HCT116 (cell line): ENCODE data around the gene CPOX. TPM values are rescaled to one million over a fixed set of nuclear protein-coding genes. Genes with fewer than 3 reads are reported as not detected.

Experiments
- ATAC-seq: fragments of 200-7000 bp; cut with Tn5 transposase; 2 replicates; pipeline ENCODE4 v1.9.1; 2020; ENCODE audit warnings: mild to moderate bottlenecking, moderate library complexity
- BruUV-seq: library from RNA; stranded (reverse); fragments of 400-500 nt; replicated peaks from 2 replicates; lab custom pipeline; 2021; lab: Mats Ljungman, UMichigan
- CTCF ChIA-PET: fragments of 300-600 bp; sonication (Branson Sonifier 250); formaldehyde crosslinking; loops from one replicate; lab custom pipeline; 2021; ENCODE audit warnings: antibody characterized with exemption; lab: Charles Lee
- POLR2A ChIA-PET: fragments of 300-600, 350-600 bp; sonication (Branson Sonifier 250); formaldehyde crosslinking; loops from one replicate; lab custom pipeline; 2021; ENCODE audit warnings: antibody characterized with exemption; lab: Charles Lee
- RAD21 ChIA-PET, 2 experiments: fragments of 300-600 bp; sonication (Branson Sonifier 250); formaldehyde crosslinking; loops; one replicate each; lab custom pipeline; 2023; ENCODE audit warnings: low total read pairs in 2 of 2; ENCODE audit not compliant: uncharacterized antibody in 2 of 2, unreplicated experiment in 2 of 2, low non-redundant PET in 1 of 2; lab: Charles Lee
- DNase-seq: peaks from one replicate; pipeline ENCODE4 v3.0.0-alpha.2; 2010; ENCODE audit warnings: low read depth, low spot score
- H2AFZ ChIP-seq: fragments of 200-600 bp; shearing (Covaris generic), sonication (generic); 2 replicates; pipeline ENCODE4 v1.6.1; 2017; ENCODE audit warnings: low read depth, mixed run types, mixed read lengths, antibody characterized with exemption, low read length; ENCODE audit not compliant: poor library complexity, severe bottlenecking
- H3K27ac ChIP-seq: 2 replicates; pipeline ENCODE4 v1.5.1; 2012; ENCODE audit warnings: low read depth, low read length
- H3K27me3 ChIP-seq: fragments of 200-600 bp; sonication (generic); 2 replicates; pipeline ENCODE4 v1.6.1; 2016; ENCODE audit warnings: mixed run types, low read length, mixed read lengths; ENCODE audit not compliant: insufficient read depth
- H3K36me3 ChIP-seq, 2 experiments: fragments of 200-500 bp in 1 of 2; fragments of 200-600 bp in 1 of 2; sonication (Bioruptor generic) in 1 of 2; sonication (generic) in 1 of 2; 2 replicates each; pipeline versions ENCODE4 v1.5.1 to v1.6.1; 2014 to 2016; ENCODE audit warnings: low read length in 2 of 2, inconsistent platforms in 1 of 2, mixed read lengths in 1 of 2, mixed run types in 1 of 2; ENCODE audit not compliant: insufficient read depth in 2 of 2, control insufficient read depth in 1 of 2
- H3K4me1 ChIP-seq, 2 experiments: fragments of 200-600 bp in 1 of 2; sonication (generic) in 1 of 2; 2 replicates each; pipeline versions ENCODE4 v1.5.1 to v1.6.1; 2012 to 2017; ENCODE audit warnings: low read length in 2 of 2, inconsistent platforms in 1 of 2, mild to moderate bottlenecking in 1 of 2, mixed read lengths in 1 of 2, mixed run types in 1 of 2, moderate library complexity in 1 of 2; ENCODE audit not compliant: insufficient read depth in 2 of 2, control insufficient read depth in 1 of 2
- H3K4me2 ChIP-seq: fragments of 200-600 bp; sonication (generic); 2 replicates; pipeline ENCODE4 v1.6.1; 2017; ENCODE audit warnings: mixed run types, low read length, mixed read lengths
- H3K4me3 ChIP-seq, 2 experiments: fragments of 200-600 bp in 1 of 2; sonication (generic) in 1 of 2; replicated peaks in 1 of 2; 2 replicates each; pipeline ENCODE4 v1.5.1; 2011 to 2016; ENCODE audit warnings: low read length in 2 of 2, control low read depth in 1 of 2, low read depth in 1 of 2, mild to moderate bottlenecking in 1 of 2, mixed read lengths in 1 of 2, mixed run types in 1 of 2
- H3K79me2 ChIP-seq: fragments of 200-600 bp; sonication (generic); 2 replicates; pipeline ENCODE4 v1.6.1; 2017; ENCODE audit warnings: mild to moderate bottlenecking, mixed run types, low read length, moderate library complexity, mixed read lengths; ENCODE audit not compliant: insufficient read depth
- H3K9ac ChIP-seq: fragments of 200-600 bp; sonication (generic); 2 replicates; pipeline ENCODE4 v1.6.1; 2016; ENCODE audit warnings: low read length, mixed read lengths
- H3K9me2 ChIP-seq: fragments of 200-600 bp; sonication (generic), shearing (Covaris generic); 2 replicates; pipeline ENCODE4 v1.6.1; 2017; ENCODE audit warnings: mixed run types, mild to moderate bottlenecking, moderate library complexity; ENCODE audit not compliant: insufficient read depth
- H3K9me3 ChIP-seq, 2 experiments: fragments of 200-500 bp in 1 of 2; fragments of 200-600 bp in 1 of 2; sonication (Bioruptor generic) in 1 of 2; sonication (generic) in 1 of 2; 2 replicates each; pipeline ENCODE4 v1.6.1; 2014 to 2017; ENCODE audit warnings: low read length in 2 of 2, mixed read lengths in 2 of 2, inconsistent platforms in 1 of 2, low read depth in 1 of 2, mild to moderate bottlenecking in 1 of 2, mixed run types in 1 of 2, moderate library complexity in 1 of 2; ENCODE audit not compliant: control insufficient read depth in 1 of 2, insufficient read depth in 1 of 2
- H4K20me1 ChIP-seq: fragments of 200-600 bp; sonication (generic), shearing (Covaris generic); 2 replicates; pipeline ENCODE4 v1.6.1; 2017; ENCODE audit warnings: mixed run types, mild to moderate bottlenecking, moderate library complexity; ENCODE audit not compliant: insufficient read depth
- CBX3 ChIP-seq: IDR thresholded peaks from 2 replicates; pipeline ENCODE4 v1.6.1; 2012; ENCODE audit warnings: low read depth
- CEBPB ChIP-seq: IDR thresholded peaks from 2 replicates; pipeline ENCODE4 v1.6.1; 2012; ENCODE audit warnings: low read depth
- ELF1 ChIP-seq: IDR thresholded peaks from 2 replicates; pipeline ENCODE4 v1.6.1; 2012; ENCODE audit warnings: low read depth, borderline replicate concordance
- EZH2 ChIP-seq: fragments of 200-600 bp; sonication (generic); IDR thresholded peaks from 2 replicates; pipeline ENCODE4 v1.6.1; 2017; ENCODE audit warnings: antibody characterized with exemption, mixed run types
- EZH2phosphoT487 ChIP-seq: fragments of 200-600 bp; IDR thresholded peaks from 2 replicates; pipeline ENCODE4 v1.6.1; 2018; ENCODE audit warnings: antibody characterized with exemption, borderline replicate concordance
- FOSL1 ChIP-seq: IDR thresholded peaks from 2 replicates; pipeline ENCODE4 v1.6.1; 2012; ENCODE audit warnings: low read depth
- JUND ChIP-seq: IDR thresholded peaks from 2 replicates; pipeline ENCODE4 v1.6.1; 2012
- RAD21 ChIP-seq: IDR thresholded peaks from 2 replicates; pipeline ENCODE4 v1.6.1; 2012; ENCODE audit warnings: low read depth, mild to moderate bottlenecking
- REST ChIP-seq: IDR thresholded peaks from 2 replicates; pipeline ENCODE4 v1.6.1; 2012; ENCODE audit warnings: low read depth
- SIN3A ChIP-seq: IDR thresholded peaks from 2 replicates; pipeline ENCODE4 v1.6.1; 2012; ENCODE audit warnings: low read depth
- SP1 ChIP-seq: IDR thresholded peaks from 2 replicates; pipeline ENCODE4 v1.6.1; 2012; ENCODE audit warnings: low read depth
- SRF ChIP-seq: IDR thresholded peaks from 2 replicates; pipeline ENCODE4 v1.6.1; 2012; ENCODE audit warnings: low read depth
- YY1 ChIP-seq: IDR thresholded peaks from 2 replicates; pipeline ENCODE4 v1.6.1; 2011; ENCODE audit warnings: low read length, low read depth, moderate library complexity, mild to moderate bottlenecking; ENCODE audit not compliant: insufficient replicate concordance; ENCODE audit errors: extremely low read depth
- ZBTB33 ChIP-seq: IDR thresholded peaks from 2 replicates; pipeline ENCODE4 v1.6.1; 2011; ENCODE audit warnings: mild to moderate bottlenecking, low read length, moderate library complexity; ENCODE audit not compliant: insufficient replicate concordance; ENCODE audit errors: extremely low read depth
- intact Hi-C: fragments of 100-400 bp; cut with micrococcal nuclease; formaldehyde crosslinking; loops from 2 replicates; pipeline ENCODE4 v1.10.0; 2022
- total RNA-seq: library from RNA; stranded (reverse); gene quantifications from one replicate; pipeline ENCODE4 v1.2.1, GENCODE V29; 2021; ENCODE audit not compliant: unreplicated experiment

CPOX gene
- total RNA-seq, 1 experiment from 2014 or later = 353 TPM

- Histone ChIP-seq H3K4me2 (no peak overlapping the region), H3K9ac (no peak overlapping the region), H2AFZ (peak overlapping the region; percentile 11)
Measured at GRCh38 chr3:98613616-98614015, 20.2 kb upstream of the CPOX start.

DNA sequence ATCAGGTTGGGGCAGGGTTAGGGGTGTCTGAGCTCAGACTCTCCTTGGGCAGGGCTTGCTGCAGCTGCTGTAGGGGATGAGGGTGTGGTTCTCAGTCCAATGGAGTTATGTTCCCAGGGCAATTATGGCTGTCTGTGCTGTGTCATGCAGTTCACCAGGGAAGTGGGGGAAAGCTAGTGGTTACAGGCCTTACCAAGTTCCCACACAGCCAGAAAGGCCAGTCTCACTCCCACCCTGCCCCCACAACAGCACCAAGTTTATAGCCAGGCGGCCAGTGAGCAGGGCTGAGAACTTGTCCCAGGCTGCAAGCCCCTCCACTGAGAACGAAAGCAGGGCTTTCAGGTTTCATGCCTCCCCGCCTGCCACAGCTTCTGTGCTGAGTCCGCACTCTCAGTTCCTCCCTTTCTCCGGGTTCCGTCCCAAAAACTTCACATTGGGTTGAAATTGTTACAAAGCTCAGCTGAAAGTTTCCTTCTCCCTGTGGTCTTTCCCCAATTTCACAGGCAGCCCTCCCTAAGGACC is 19.6 kb upstream of the CPOX start:
- H3K4me3 ChIP-seq = no peak overlapping the region
- intact Hi-C loops = no loop called here
- BruUV-seq = no TSS peak
- H3K79me2 ChIP-seq = no peaks in the 10 kb centered on the region
- ChIA-PET RAD21 (no interaction called here), POLR2A (no interaction called here), CTCF (interaction anchor here (1.6 to 4.0 kb wide), 2 partner anchors 10 to 201 kb away, joined by 4 to 24 read pairs; no protein-coding TSS in a partner anchor)
- H3K9ac ChIP-seq = no peak overlapping the region
- H2AFZ ChIP-seq = peak overlapping the region; percentile 11
- H3K27me3 ChIP-seq = no peaks in the 10 kb centered on the region
- no peaks in the 10 kb centered on the region for H4K20me1 ChIP-seq
- H3K9me2 ChIP-seq = no peaks in the 10 kb centered on the region
- no peak overlapping the region for H3K27ac ChIP-seq
- DNase-seq = no peak
- no peaks in the 10 kb centered on the region for H3K36me3 ChIP-seq
- no peak overlapping the region for H3K4me2 ChIP-seq
- H3K4me1 ChIP-seq = no peaks in the 10 kb centered on the region
- ATAC-seq = peak; percentile 55
- H3K9me3 ChIP-seq = no peaks in the 10 kb centered on the region
- TF ChIP-seq YY1 = no peak
- TF ChIP-seq SRF = no peak
- TF ChIP-seq FOSL1 = no peak
- no peak for TF ChIP-seq CEBPB
- no peak for TF ChIP-seq EZH2
- no peak for TF ChIP-seq SP1
- no peak for TF ChIP-seq ELF1
- TF ChIP-seq RAD21 = no peak
- TF ChIP-seq REST = no peak
- no peak for TF ChIP-seq SIN3A

More at GRCh38 chr3:98613616-98614015, 20.2 kb upstream of the CPOX start:
- no peaks in the 10 kb centered on the region for H3K79me2 ChIP-seq
- no peaks in the 10 kb centered on the region for H3K9me2 ChIP-seq
- no peaks in the 10 kb centered on the region for H3K4me1 ChIP-seq
- DNase-seq = no peak
- ChIA-PET CTCF (interaction anchor here (1.6 to 4.0 kb wide), 2 partner anchors 11 to 200 kb away, joined by 4 to 24 read pairs; no protein-coding TSS in a partner anchor), RAD21 (no interaction called here), POLR2A (no interaction called here)
- intact Hi-C loops = no loop called here
- TF ChIP-seq SIN3A = no peak
- TF ChIP-seq CEBPB = no peak
- no peak for TF ChIP-seq EZH2phosphoT487
- no peak for TF ChIP-seq CBX3
- no peak for TF ChIP-seq RAD21
- no peak for TF ChIP-seq JUND
- no peak for TF ChIP-seq ZBTB33
- no TSS peak for BruUV-seq
- no peaks in the 10 kb centered on the region for H3K9me3 ChIP-seq
- H3K36me3 ChIP-seq = no peaks in the 10 kb centered on the region
- H3K4me3 ChIP-seq = no peak overlapping the region
- no peaks in the 10 kb centered on the region for H4K20me1 ChIP-seq
- no peak overlapping the region for H3K27ac ChIP-seq
- H3K27me3 ChIP-seq = no peaks in the 10 kb centered on the region
- ATAC-seq = no peak
